MM.1S (cell line): ENCODE measurements around the gene TXNDC17.

Experiments
- DNase-seq: peaks from one replicate; pipeline ENCODE4 v3.0.0-alpha.2; 2015
- H2AFZ ChIP-seq: fragments of 300-600 bp; sonication (generic); 2 replicates; pipeline ENCODE4 v1.6.0; 2016; ENCODE audit warnings: antibody characterized with exemption, low read length
- H3F3A ChIP-seq: fragments of 300-600 bp; sonication (generic); 2 replicates; pipeline ENCODE4 v1.6.1; 2016; ENCODE audit warnings: mild to moderate bottlenecking, antibody characterized with exemption, low read length, moderate library complexity, mixed read lengths; ENCODE audit not compliant: insufficient read depth
- H3K27ac ChIP-seq: fragments of 300-600 bp; sonication (generic); 2 replicates; pipeline ENCODE4 v1.5.1; 2016; ENCODE audit warnings: mild to moderate bottlenecking, low read length
- H3K27me3 ChIP-seq: fragments of 300-600 bp; sonication (generic); replicated peaks from 2 replicates; pipeline ENCODE4 v1.6.0; 2016; ENCODE audit warnings: low read length; ENCODE audit not compliant: insufficient read depth
- H3K36me3 ChIP-seq: fragments of 300-600 bp; sonication (generic); replicated peaks from 2 replicates; pipeline ENCODE4 v1.6.1; 2016; ENCODE audit warnings: mild to moderate bottlenecking, low read length, mixed read lengths; ENCODE audit not compliant: insufficient read depth
- H3K4me1 ChIP-seq: fragments of 300-600 bp; sonication (generic); 2 replicates; pipeline ENCODE4 v1.6.1; 2016; ENCODE audit warnings: low read length, mixed read lengths
- H3K4me2 ChIP-seq: fragments of 300-600 bp; sonication (generic); 2 replicates; pipeline ENCODE4 v1.6.0; 2016; ENCODE audit warnings: low read depth, low read length
- H3K4me3 ChIP-seq: fragments of 300-600 bp; sonication (generic); 2 replicates; pipeline ENCODE4 v1.5.1; 2016; ENCODE audit warnings: low read length, mixed read lengths
- H3K79me2 ChIP-seq: fragments of 300-600 bp; sonication (generic); 2 replicates; pipeline ENCODE4 v1.6.1; 2016; ENCODE audit warnings: mixed run types, low read length, mixed read lengths
- H3K9ac ChIP-seq: fragments of 300-600 bp; sonication (generic); 2 replicates; pipeline ENCODE4 v1.6.1; 2016; ENCODE audit warnings: low read length, mixed read lengths
- H3K9me2 ChIP-seq: fragments of 300-600 bp; sonication (generic); replicated peaks from 2 replicates; pipeline ENCODE4 v1.6.1; 2016; ENCODE audit warnings: mild to moderate bottlenecking, low read length, mixed read lengths; ENCODE audit not compliant: insufficient read depth
- H3K9me3 ChIP-seq: fragments of 300-600 bp; sonication (generic); replicated peaks from 2 replicates; pipeline ENCODE4 v1.6.1; 2016; ENCODE audit warnings: mild to moderate bottlenecking, low read length, mixed read lengths; ENCODE audit not compliant: insufficient read depth
- H4K20me1 ChIP-seq: fragments of 300-600 bp; sonication (generic); 2 replicates; pipeline ENCODE4 v1.6.1; 2016; ENCODE audit warnings: mild to moderate bottlenecking, low read length, moderate library complexity, mixed read lengths; ENCODE audit not compliant: insufficient read depth
- CTCF ChIP-seq: fragments of 300-600 bp; sonication (generic); IDR thresholded peaks from 2 replicates; pipeline ENCODE4 v1.5.1; 2016; ENCODE audit warnings: antibody characterized with exemption, low read length, mixed read lengths
- EZH2 ChIP-seq: fragments of 300-600 bp; sonication (generic); optimal IDR thresholded peaks from 2 replicates; pipeline ENCODE3; 2017; ENCODE audit warnings: low read depth, mild to moderate bottlenecking, antibody characterized with exemption, low read length, mixed read lengths
- EZH2phosphoT487 ChIP-seq: fragments of 300-600 bp; sonication (generic); IDR thresholded peaks from 2 replicates; pipeline ENCODE4 v1.6.1; 2018; ENCODE audit warnings: antibody characterized with exemption, low read length

Gene TXNDC17

DNA sequence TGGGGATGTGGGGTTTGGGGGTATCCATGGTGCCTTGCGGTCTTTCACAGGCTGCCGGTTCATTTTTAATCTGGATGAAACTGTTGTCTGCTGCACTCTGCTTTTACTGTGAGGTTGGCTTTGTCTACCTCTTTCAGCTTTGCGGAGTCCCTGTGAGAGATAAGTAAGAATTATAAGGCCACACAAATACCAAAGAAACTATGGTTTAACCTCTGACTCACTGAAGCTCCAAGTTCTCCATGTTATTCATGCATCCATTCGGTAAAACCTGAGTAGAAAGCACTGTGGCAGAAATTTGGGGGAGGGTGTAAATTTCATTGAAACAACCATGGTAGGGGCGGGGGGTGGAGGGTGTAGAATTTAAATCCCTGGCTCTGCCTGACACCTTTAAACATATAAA is 30.8 kb upstream of the TXNDC17 start:
- no peaks in the 10 kb centered on the region for H3K9me3 ChIP-seq
- H3K9me2 ChIP-seq, result no peaks in the 10 kb centered on the region
- no peak overlapping the region for H3K27ac ChIP-seq
- TF ChIP-seq CTCF, result no peak
- TF ChIP-seq EZH2phosphoT487, result no peak
- TF ChIP-seq EZH2, result no peak
- H3K4me1 ChIP-seq, result no peaks in the 10 kb centered on the region; the same call in 1 of the 2 replicates
- H3K4me2 ChIP-seq, result no peak overlapping the region
- H4K20me1 ChIP-seq, result no peaks in the 10 kb centered on the region
- H3K9ac ChIP-seq, result no peak overlapping the region
- no peak overlapping the region for H2AFZ ChIP-seq
- no peaks in the 10 kb centered on the region; the same call in 1 of the 2 replicates for H3K36me3 ChIP-seq
- no peak for DNase-seq
- H3K4me3 ChIP-seq, result no peak overlapping the region
- H3K27me3 ChIP-seq, result no peaks in the 10 kb centered on the region
- H3K79me2 ChIP-seq, result no peaks in the 10 kb centered on the region
- H3F3A ChIP-seq, result no peaks in the 10 kb centered on the region

DNA sequence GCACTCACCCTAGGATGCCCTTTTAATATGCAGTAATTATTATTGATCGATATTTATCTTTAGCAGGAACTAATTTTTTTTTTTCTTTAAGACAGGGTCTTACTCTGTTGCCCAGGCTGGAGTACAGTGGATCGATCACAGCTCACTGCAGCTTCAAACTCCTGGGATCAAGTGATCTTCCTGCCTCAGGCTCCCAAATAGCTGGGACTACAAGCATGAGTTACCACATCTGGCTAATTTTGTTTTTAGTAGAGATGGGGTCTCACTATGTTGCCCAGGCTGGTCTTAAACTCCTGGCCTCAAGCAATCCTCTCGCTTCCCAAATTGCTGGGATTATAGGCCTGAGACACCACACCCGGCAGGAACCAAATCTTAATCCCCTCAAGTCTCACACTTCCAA is 29.6 kb upstream of the TXNDC17 start:
- Histone ChIP-seq H3F3A (no peaks in the 10 kb centered on the region), H3K27ac (no peak overlapping the region), H3K4me2 (no peak overlapping the region), H3K4me3 (no peak overlapping the region), H3K4me1 (no peaks in the 10 kb centered on the region; the same call in 1 of the 2 replicates), H3K9ac (no peak overlapping the region), H3K36me3 (no peaks in the 10 kb centered on the region; the same call in 1 of the 2 replicates), H4K20me1 (no peaks in the 10 kb centered on the region), H3K27me3 (no peaks in the 10 kb centered on the region), H3K79me2 (no peaks in the 10 kb centered on the region), H3K9me2 (no peaks in the 10 kb centered on the region), H3K9me3 (no peaks in the 10 kb centered on the region), H2AFZ (no peak overlapping the region)
- no peak for DNase-seq
- no peak for TF ChIP-seq EZH2
- no peak for TF ChIP-seq EZH2phosphoT487
- TF ChIP-seq CTCF, result no peak

- Histone ChIP-seq H3K9ac (no peak overlapping the region), H3K9me3 (no peaks in the 10 kb centered on the region), H2AFZ (no peak overlapping the region), H3K4me1 (no peaks in the 10 kb centered on the region), H4K20me1 (no peaks in the 10 kb centered on the region), H3K27me3 (no peaks in the 10 kb centered on the region), H3K79me2 (no peaks in the 10 kb centered on the region), H3K36me3 (no peaks in the 10 kb centered on the region), H3K4me2 (no peak overlapping the region), H3K27ac (no peak overlapping the region), H3K9me2 (no peaks in the 10 kb centered on the region), H3K4me3 (no peak overlapping the region), H3F3A (no peaks in the 10 kb centered on the region)
- DNase-seq, result no peak
- TF ChIP-seq EZH2 (no peak), EZH2phosphoT487 (no peak), CTCF (no peak)
These were observed 16.9 kb upstream of the TXNDC17 start for GRCh38 chr17:6623941-6624340.
